Parathyroid adenoma (tissue), 2 donors: ENCODE data around the gene GALNT10.

Experiments
- H2AFZ ChIP-seq: fragments of 300-600 bp; sonication (generic); one replicate; pipeline ENCODE4 v1.7.0; 2017; ENCODE audit warnings: antibody characterized with exemption, mild to moderate bottlenecking
- H3K27ac ChIP-seq: fragments of 300-600 bp; sonication (generic); one replicate; pipeline ENCODE4 v1.7.0; 2017
- H3K27me3 ChIP-seq: fragments of 300-600 bp; sonication (generic); one replicate; pipeline ENCODE4 v1.7.0; 2017; ENCODE audit warnings: low read length; ENCODE audit not compliant: control insufficient read depth, insufficient read depth
- H3K36me3 ChIP-seq: fragments of 300-600 bp; sonication (generic); one replicate; pipeline ENCODE4 v1.7.0; 2017; ENCODE audit warnings: low read length; ENCODE audit not compliant: control insufficient read depth, insufficient read depth
- H3K4me1 ChIP-seq: fragments of 300-600 bp; sonication (generic); one replicate; pipeline ENCODE4 v1.7.0; 2017; ENCODE audit warnings: control low read depth
- H3K4me2 ChIP-seq: fragments of 300-600 bp; sonication (generic); one replicate; pipeline ENCODE4 v1.7.0; 2017; ENCODE audit warnings: low read length
- H3K4me3 ChIP-seq: fragments of 300-600 bp; sonication (generic); one replicate; pipeline ENCODE4 v1.7.0; 2017; ENCODE audit warnings: low read depth, low read length
- H3K79me2 ChIP-seq: fragments of 300-600 bp; sonication (generic); one replicate; pipeline ENCODE4 v1.7.0; 2017; ENCODE audit warnings: control low read depth
- H3K9ac ChIP-seq: fragments of 300-600 bp; sonication (generic); one replicate; pipeline ENCODE4 v1.7.0; 2017; ENCODE audit warnings: mild to moderate bottlenecking
- H3K9me3 ChIP-seq: fragments of 300-600 bp; sonication (generic); one replicate; pipeline ENCODE4 v1.7.0; 2017; ENCODE audit warnings: low read length; ENCODE audit not compliant: control insufficient read depth
- CTCF ChIP-seq: fragments of 300-600 bp; sonication (generic); IDR thresholded peaks from one replicate; pipeline ENCODE4 v1.7.0; 2017; ENCODE audit warnings: antibody characterized with exemption, mild to moderate bottlenecking
- donor health status: primary hyperparathyroidism.

The GALNT10 gene

DNA sequence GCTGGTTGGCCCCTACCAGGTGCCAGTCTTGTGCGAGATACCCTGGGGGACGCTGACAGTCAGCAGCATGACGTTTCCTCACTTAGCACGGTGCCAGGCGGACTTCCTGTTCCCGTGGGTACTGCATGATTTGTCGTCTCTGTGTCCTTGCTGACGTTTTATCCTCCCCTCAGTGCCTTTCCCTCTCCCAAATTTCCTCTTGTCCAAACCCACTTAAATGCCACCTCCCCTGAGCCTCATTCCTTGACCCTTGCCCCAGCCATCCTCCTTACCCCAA is 194.6 kb downstream of the GALNT10 start:
- H3K4me2 ChIP-seq: no peak overlapping the region
- no peaks in the 10 kb centered on the region for H3K36me3 ChIP-seq
- no peaks in the 10 kb centered on the region for H3K79me2 ChIP-seq
- no peaks in the 10 kb centered on the region for H3K27me3 ChIP-seq
- no peak overlapping the region for H3K27ac ChIP-seq
- no peak overlapping the region for H3K4me3 ChIP-seq
- no peaks in the 10 kb centered on the region for H3K9me3 ChIP-seq
- H3K4me1 ChIP-seq: peaks cover 2% of the 10 kb centered on the region
- TF ChIP-seq CTCF: no peak
- no peak overlapping the region for H2AFZ ChIP-seq
- H3K9ac ChIP-seq: no peak overlapping the region

DNA sequence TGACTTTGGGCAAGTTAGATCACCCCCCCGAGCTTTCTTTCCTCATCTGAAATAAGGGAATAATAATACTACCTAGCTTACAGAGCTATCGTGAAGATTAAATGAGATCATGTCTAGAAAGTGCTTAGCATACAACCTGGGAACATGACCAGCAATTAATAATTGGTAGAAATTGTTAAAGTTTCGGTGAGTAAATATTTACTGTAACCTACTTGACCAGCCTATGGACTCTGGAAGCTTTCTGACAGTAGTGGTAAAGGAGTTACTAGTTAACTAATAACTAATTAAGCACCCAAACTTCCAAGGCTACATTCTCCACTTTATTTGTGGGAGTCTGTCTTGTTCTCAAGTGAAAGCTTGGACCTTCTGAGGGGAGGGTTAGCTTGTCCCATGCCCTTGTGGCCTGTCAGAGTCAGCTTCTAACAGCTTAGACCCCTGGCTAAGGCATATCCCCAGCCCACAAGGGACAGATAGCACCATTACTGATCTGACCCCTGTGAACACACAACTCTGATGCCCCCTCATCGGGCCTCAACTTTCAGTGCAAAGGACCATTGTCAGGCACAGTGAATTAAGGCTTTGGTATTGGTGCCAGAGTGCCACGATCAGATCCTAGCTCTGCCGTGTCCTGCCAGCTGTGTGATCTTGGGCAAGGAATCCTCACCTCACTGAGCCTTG is 196.6 kb downstream of the GALNT10 start:
- Histone ChIP-seq H3K27me3 (no peaks in the 10 kb centered on the region), H2AFZ (no peak overlapping the region), H3K79me2 (no peaks in the 10 kb centered on the region), H3K4me1 (peaks cover 2% of the 10 kb centered on the region), H3K9ac (no peak overlapping the region), H3K36me3 (no peaks in the 10 kb centered on the region), H3K9me3 (no peaks in the 10 kb centered on the region), H3K4me2 (no peak overlapping the region), H3K27ac (no peak overlapping the region), H3K4me3 (no peak overlapping the region)
- TF ChIP-seq CTCF: no peak

GRCh38 chr5:154388842-154389241 is 198.3 kb downstream of the GALNT10 start:
- H3K36me3 ChIP-seq: no peaks in the 10 kb centered on the region

GRCh38 chr5:154390096-154390495 is 199.6 kb downstream of the GALNT10 start:
- Histone ChIP-seq H3K27ac (no peak overlapping the region), H3K79me2 (no peaks in the 10 kb centered on the region), H3K36me3 (no peaks in the 10 kb centered on the region), H3K9ac (no peak overlapping the region), H3K4me3 (no peak overlapping the region), H3K4me1 (no peaks in the 10 kb centered on the region), H3K9me3 (no peaks in the 10 kb centered on the region), H3K4me2 (no peak overlapping the region), H2AFZ (no peak overlapping the region), H3K27me3 (no peaks in the 10 kb centered on the region)
- no peak for TF ChIP-seq CTCF

More at GRCh38 chr5:154388842-154389241, 198.3 kb downstream of the GALNT10 start:
- Histone ChIP-seq H3K4me2 (no peak overlapping the region), H3K79me2 (no peaks in the 10 kb centered on the region), H3K27ac (no peak overlapping the region), H3K4me3 (no peak overlapping the region), H2AFZ (no peak overlapping the region), H3K27me3 (no peaks in the 10 kb centered on the region), H3K9me3 (no peaks in the 10 kb centered on the region), H3K4me1 (peaks cover 2% of the 10 kb centered on the region), H3K9ac (no peak overlapping the region)
- TF ChIP-seq CTCF: no peak

DNA sequence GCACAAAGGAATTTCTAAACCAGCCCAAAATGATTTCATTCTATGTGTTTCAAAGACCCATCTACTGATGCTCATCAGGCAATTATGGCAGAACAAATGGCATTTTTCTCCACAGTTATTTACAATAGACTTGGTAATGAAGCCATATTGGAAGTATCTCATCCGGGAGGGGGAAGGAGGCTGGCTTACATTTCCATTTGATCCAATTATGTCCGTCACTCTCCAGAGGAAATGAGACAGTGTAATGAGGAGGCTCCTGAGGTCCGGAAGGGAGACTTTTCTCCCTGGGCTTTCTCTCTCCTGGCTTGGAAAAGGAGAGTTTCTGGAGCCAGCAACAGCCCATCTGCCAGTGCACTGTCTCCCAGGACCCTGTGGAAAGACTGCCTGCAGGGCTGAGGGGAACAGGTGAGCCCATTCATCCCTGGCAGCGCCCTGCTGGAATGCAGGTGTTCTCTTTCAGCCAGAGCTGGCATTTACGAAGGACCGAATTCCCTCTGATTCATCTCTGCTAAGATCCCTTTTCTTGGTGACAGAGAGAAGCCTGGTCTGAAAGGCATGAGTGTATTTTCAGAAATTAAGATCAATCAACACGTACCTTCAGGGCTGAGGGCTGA is 200.3 kb downstream of the GALNT10 start:
- Histone ChIP-seq H3K4me2 (no peak overlapping the region), H3K36me3 (no peaks in the 10 kb centered on the region)
- no peak for TF ChIP-seq CTCF

More for the DNA sequence above, 200.3 kb downstream of the GALNT10 start:
- Histone ChIP-seq H3K9ac (no peak overlapping the region), H3K4me3 (no peak overlapping the region), H3K27ac (no peak overlapping the region), H3K4me1 (no peaks in the 10 kb centered on the region), H3K9me3 (no peaks in the 10 kb centered on the region), H3K79me2 (no peaks in the 10 kb centered on the region), H2AFZ (no peak overlapping the region), H3K27me3 (no peaks in the 10 kb centered on the region)
